Thyroid gland (tissue), 4 donors: ENCODE data around the gene SSH3.

Source experiments
- CTCF ChIP-seq, 6 experiments: fragments of 200-600 bp in 3 of 6; fragments of 450-650 bp in 3 of 6; sonication (generic) in 3 of 6; IDR thresholded peaks; one replicate each; pipeline ENCODE4 v1.5.1; 2016 to 2019; ENCODE audit warnings: antibody characterized with exemption in 6 of 6, mild to moderate bottlenecking in 2 of 6, inconsistent platforms in 1 of 6, moderate library complexity in 1 of 6
- POLR2A ChIP-seq, 2 donors: fragments of 450-650 bp; IDR thresholded peaks; one replicate each; pipeline ENCODE4 v1.6.1; 2017; ENCODE audit warnings: antibody characterized with exemption in 2 of 2, mild to moderate bottlenecking in 2 of 2, moderate library complexity in 1 of 2

DNA sequence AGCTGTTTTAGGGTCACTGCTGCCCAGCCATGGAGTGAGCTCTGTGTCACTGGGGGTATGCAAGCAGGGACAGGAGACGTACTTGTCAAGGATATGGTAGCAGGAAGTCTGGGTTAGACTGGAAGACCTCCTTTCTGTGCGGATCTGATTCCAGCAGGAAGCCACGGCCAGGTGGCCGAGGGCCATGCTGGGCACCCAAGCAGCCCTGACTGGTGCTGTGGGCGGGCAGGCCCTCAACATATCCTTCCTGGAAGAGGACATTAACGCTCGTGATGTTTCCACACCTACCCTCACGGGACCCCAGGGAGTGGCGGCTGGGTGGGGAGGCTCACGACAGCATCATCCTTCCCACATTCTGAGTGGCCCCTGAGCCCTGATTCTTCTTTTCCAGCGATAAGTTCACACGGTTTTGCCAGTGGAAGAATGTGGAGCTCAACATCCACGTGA is 23.0 kb upstream of the SSH3 start:
- no peak for TF ChIP-seq POLR2A (IDR thresholded peaks at IDR 0.05)
- no peak for TF ChIP-seq CTCF (IDR thresholded peaks at IDR 0.05)
